ENCODE data around the gene TIE1.

- no peak for TF ChIP-seq POLR2AphosphoS5 (IDR thresholded peaks at IDR 0.05; ENCODE audit: borderline replicate concordance, low read depth, low read length)
- no peak for TF ChIP-seq EZH2 (IDR thresholded peaks at IDR 0.05)
- no peak for TF ChIP-seq FOXP2 (optimal IDR thresholded peaks at IDR 0.05; ENCODE audit: control extremely low read depth, extremely low read length, insufficient read depth)
Observed at GRCh38 chr1:43359696-43360095, 58.9 kb downstream of the TIE1 start.
